Measurements from ENCODE around the gene PITPNM2. TPM values are rescaled to one million over a fixed set of nuclear protein-coding genes. Genes with fewer than 3 reads are reported as not detected.

PITPNM2 gene
- total and polyA plus RNA-seq, 2 of the 8 experiments (the other 6 are each of a cell fraction or from before 2014, with no cell fraction given), result 0.59 to 3.4 TPM

DNA sequence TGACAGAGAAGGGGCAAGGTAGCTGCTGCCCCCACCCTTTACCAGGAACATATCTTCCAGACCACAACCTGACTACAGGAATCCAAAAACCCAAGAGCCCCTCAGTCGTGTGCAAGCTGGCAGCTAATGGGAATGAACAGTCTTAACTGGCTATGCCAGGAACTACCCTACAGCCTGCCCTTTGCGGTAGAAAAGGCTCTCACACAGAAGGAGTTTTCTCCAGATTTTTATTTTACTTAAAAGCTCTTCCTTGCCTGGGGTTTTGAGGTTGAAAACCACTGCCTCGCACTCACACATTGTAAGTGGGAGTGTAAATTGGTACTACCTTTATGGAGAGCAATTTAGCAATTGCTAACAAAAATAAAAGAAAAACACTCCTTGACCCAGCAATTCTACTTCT is 28.3 kb downstream of the PITPNM2 start (continued):
- TF ChIP-seq RBBP5 (IDR thresholded peaks at IDR 0.05; ENCODE audit: borderline replicate concordance, low read depth, low read length), result no peak
- no peak for TF ChIP-seq CTCF (IDR thresholded peaks at IDR 0.05; ENCODE audit: control extremely low read depth in 1 of 3, insufficient read depth in 1 of 3, low read depth in 1 of 3, low read length in 3 of 3)
- TF ChIP-seq HDAC6 (IDR thresholded peaks at IDR 0.05; ENCODE audit: low read depth, low read length), result no peak
- TF ChIP-seq TBP (IDR thresholded peaks at IDR 0.05; ENCODE audit: low read depth, low read length), result no peak

Measured in H1 (cell line).